SKM-1 treated with dmso at 0.1 percent for 144 hours (cell line): ENCODE measurements around the gene NFIB.

Experiments used
- DNase-seq: peaks from one replicate; lab custom pipeline; 2025; ENCODE audit not compliant: unreplicated experiment; lab: John Stamatoyannopoulos, UW

NFIB gene

DNA sequence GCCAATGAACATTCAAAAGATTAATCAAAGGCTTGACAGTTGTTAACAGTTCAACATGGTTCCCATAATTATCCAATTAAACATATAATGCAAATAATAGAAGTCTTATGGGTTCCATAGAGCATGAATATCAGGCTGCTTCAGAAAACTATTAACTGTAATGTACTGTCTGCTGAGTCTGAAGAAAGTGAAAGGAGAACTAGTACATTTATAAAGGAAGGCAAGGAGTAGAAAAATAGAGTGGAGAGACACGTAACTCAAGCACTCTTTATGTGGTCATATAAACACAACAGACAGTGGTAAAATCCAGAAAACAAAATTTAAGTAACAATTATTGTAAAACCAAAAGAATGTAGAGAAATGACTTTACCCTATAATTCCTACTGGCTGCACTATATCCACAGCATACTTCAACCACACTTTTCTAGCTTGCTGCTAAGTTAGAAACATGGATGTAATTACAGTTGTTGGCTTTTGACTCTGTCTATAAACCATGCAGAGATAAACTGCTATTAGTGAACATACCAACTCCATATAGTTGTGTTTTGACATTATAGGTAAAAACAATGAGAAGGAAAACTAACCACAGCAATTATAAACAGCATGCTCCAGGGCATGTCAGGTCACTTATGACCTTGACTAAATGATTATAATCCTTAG, 32.7 kb downstream of the NFIB start:
- no peak for DNase-seq

DNA sequence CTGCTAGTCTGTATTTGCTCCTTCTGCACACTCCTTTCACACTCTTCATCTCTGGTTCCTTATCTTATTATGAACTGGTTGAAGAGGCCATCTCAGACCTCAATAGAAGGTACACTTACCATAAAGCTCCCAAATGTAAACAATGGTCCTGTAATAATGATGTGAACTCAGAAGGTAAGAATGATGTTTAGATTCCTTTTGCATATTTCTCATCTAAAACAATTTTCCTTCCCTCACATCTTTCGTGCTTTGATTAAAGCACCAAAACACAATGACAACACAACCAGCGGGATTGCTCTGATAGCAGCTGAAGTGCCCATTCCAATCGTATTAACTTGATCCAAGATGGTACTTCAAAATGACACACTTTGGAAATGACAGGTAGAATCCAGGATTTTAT, 34.3 kb downstream of the NFIB start:
- no peak for DNase-seq

DNA sequence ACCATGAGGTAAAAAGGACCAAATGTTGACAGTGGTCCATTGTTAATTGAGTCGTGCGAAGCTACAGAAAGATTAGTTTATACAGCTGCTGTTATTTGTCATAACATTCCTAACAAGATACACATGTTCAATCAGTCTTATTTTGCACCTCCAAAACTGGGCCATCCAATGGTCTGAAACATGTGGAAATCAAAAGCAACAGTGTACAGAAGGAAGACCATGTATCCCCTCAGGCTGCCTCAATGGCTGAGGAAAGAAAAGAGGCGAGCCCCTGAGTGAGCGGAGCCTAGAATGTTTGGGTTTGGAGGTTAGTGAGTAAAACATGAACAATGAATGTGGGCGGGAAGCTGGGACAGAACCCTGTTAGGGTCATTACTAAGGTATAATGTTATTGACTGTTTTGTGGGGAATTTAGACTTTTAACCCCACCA, 35.6 kb downstream of the NFIB start:
- DNase-seq, result no peak

DNA sequence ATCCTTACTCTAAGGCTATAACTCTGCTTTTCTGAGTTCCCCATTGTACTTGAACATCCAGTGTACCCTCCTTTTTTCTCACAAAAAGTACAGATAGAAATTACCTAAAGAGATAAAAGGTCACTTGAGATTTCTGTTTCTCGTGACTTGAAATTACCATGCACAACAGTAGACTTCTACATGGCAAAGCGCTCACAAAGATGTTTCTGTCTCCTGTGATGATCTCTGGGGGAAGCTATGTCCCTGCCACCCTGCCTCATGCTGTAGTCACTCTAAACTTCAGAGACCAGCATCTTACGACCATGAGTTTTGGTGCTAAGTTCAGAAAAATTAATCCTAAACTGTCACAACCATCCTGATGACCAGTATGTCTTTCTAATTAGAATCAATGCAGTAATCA, 36.2 kb downstream of the NFIB start:
- DNase-seq, result no peak

DNA sequence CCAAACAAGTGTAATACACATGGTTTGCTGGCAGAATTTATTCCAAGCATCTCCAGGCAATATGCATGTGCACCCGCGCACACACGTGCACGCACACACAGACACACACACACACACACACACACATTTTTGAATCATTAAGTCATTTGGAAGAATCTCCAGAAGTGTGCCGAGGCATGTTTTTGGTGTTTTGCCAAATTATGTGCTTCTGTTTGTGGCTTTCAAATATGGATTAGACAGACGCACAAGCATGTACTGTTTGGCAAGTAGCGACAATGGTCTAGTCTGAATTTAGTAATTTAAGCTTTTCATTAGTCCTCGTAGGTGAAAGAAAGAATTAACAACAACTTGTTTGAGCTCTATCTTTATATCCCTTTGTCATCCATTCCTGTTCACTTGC, 36.7 kb downstream of the NFIB start:
- DNase-seq, result no peak

DNA sequence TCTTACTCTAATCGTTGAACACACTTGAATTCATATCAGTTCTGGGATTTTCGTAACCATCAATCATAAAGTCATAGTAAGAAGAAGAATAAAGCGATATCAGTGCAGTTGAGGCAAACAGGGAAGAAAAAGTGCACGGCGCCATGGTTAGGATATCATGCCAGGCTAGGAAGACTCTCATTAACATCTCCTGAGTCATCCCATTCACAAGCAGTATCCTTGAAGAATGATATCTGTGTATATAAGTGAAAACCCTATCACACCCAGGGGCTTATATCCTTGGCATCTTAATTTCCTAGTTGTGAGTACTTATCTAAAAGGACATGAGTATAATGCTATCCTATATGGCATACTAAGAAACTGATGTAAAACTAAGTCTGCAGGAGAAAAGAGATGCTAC, 38.6 kb downstream of the NFIB start:
- no peak for DNase-seq

DNA sequence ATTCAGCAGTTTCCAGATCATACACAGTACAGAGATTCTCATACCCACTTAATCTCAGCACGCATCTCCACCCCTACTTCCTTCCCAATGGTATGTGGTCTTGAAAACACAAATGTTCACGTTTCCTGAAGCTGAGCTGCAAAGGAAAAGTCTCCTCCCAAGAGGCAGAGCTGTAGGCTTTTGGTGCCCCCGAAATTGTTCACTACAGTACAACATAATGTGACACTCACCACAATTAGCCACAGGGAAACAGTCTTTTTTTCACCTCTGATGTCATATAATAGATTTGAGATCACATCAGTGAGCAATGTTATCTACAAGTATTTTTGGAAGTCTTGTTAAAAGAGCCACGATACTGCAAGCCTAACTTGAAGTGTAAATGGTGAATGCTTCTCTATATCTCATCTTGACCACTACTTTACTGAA, 40.2 kb downstream of the NFIB start:
- DNase-seq, result no peak

DNA sequence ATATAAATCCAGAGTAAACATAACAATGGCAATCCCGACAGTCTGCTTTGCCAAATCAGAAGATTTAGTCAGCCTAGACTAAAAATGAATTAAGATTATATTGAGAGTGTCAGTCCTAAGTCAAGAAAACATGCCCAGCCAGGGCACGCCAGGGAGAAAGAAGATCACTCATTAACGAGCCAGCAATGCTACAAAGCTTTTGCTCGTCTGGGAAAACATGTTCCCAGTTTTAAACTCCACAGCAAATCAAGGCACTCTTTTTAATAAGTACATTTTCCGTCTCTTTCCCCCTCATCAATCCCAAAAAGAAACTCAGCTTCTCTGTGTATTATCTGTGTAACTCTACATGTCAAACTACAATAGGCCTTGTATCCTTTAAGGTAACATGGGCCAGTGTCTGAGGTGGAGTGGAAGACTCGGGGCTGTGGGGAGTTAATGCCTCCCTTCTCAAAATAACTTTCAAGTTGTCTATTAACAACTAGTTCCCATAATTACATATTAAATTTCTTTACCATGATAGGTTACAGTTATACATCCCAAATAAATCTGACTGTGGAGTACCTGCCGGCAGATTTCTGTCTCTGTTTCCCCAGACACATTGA, 40.9 kb downstream of the NFIB start:
- no peak for DNase-seq

DNA sequence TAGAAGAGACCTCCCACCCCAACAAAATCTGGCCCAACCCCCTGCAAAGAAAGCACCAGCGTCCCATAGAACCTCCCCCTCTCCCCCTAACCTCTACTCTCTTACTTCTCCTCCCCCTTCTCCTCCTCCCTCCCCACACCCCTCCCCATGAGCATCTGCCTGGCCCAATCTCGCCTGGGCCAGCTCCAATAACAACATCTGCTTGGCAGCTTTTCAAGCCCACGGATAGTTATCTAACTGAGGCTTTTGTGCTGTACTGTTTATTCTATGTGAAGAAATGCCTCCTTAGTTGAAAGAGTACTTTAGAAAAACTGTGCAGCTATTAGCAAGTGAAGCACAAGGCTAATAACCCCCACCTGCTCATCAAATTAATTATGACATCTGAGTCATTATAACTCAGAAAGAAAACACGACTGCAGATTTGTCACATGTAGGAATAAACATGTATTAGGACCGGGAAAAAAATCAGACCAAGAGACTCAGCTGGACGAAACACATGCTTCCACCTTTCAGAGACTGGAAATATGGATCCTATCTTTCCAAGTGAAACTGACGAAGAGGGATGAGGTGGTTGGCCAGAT, 42.8 kb downstream of the NFIB start:
- DNase-seq, result no peak

DNA sequence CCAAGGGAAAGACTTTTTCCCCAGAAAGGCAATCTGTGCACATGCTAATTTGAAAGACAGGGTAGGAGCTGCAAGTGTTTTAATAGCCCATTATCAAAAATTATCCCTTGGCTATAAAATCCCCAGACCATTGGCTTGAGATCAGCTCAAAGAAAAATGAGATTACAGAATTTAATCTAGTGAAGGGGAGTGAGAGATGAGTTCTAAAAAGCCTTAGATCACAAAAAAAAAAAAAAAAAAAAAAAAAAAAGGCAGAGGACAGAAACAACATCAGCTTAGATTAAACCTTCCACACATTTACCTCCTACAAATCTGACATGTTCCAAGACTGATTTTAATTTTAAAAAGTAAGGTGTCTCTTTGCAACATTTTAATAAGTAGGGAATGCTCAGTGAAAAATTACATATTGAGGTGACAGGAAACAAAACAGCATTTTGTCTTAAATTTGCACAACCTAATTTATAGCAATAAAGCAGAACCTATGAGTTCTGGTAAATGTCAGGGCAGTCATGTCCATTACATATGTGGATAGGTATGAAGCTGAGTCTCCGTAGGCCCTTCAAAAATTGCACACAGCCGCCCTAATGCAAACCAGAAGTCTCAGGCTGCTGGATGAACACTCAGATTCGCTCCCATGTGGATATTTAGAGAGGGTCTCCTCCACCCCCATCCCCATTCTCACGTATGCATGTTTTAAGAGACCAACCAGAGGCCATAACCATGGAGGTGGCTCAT, 43.4 kb downstream of the NFIB start:
- no peak for DNase-seq

DNA sequence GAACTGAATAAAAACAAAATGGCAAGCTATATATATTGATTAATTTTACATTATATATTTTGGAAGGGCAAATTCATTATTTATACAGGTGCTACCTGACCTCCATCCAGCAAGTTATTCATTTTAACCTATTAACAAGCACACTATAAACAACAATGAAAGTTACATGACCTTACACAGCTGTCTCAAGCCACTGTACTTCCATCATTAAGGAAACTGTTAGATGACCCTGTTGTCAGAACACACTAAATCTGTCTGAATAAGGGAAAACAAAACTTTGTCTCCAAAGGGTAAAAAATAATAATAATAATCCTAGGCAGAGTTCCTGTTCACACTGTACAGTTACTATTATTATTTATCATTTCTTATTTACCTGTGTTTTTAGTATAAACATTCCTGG, 44.0 kb downstream of the NFIB start:
- DNase-seq, result no peak

DNA sequence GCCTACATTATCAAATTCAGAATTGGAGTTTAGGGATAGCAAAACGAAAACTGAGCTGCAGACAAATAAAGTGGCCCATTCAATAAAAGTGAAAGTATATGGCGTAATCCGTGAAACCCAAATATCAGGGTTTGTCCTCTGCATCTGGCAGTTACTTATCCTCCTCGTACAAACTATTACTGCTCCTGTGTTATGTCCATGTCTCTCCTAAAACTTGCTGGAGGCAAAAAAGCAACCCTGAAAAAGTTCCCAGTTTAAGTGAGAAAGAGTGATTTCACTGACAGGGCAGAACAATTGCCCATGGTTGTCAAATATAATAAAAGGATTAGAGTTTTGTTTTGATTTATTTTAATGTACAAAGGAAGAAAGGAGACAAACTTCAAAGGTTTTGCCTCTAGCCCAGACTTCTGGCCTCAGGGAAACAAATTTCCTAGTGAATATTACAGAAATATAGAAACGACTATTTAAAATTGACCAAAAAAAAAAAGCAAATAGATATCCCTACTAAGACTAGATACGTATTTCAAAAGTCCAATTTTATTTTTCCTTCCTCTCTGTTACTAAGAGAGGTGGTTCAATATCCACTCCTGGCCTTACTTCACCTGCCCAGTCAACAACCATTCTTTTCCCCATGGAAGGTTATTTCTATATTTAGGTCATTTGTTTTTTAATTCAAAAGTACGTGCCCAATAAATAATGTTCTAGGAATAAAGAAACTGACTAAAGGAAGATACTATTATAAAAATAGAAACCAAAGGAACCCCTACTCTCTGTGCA, 50.0 kb downstream of the NFIB start:
- no peak for DNase-seq

DNA sequence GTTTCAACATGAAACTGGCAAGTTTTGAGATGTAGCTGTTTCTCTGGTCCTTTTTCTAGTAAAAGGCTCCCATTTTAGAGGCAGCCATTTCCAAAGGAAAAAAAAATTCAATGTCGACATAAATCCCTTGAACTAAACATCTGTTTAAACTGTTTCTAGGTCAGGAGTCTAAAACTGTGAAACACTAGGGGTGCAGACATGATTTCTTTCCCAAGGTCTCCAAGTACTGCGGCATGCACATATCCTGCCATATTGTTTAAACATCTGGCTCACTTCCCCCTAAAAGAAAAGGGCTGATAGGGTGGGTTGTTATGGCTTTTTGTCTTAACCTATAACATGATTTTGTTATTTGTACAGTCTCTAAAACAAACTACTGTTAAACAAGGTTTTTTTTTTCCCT, 51.1 kb downstream of the NFIB start:
- no peak for DNase-seq

DNA sequence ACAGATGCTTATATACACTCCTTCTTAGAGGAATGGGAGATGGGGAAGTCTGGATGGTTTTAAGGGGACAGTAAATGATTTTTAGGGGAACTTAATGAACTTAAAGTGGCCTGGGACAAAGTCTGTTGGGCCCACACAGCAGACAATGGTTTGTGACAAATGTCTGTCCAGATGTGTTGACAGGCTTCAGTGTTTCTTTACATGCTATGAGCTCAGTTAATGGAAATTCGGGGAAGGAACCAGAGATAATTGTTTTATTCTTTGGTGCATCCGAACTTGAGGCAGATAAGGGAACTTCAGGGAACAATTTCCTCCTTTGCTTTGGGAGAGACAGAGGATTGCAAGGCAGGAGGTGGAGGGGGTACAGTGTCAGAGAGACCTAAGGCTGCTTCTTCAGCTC, 52.3 kb downstream of the NFIB start:
- no peak for DNase-seq

DNA sequence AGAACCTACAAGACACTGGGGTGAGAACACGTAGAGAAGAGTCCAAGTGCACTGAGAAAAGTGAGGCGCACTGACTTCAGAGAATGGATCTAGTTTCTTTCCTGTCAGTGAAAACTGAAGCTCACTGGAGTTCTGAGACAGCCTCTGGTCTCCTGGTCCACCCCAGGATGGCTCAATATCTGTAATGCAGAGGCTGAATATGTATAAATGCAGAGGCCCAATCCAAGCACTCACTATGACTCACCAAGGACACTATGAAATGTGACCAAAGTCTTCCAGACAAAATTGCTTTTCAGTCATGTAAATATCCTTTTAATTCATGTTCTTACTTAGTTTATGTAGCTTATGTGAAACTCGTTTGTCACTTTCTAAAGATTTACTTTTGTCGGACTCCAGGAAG, 53.8 kb downstream of the NFIB start:
- DNase-seq, result no peak

DNA sequence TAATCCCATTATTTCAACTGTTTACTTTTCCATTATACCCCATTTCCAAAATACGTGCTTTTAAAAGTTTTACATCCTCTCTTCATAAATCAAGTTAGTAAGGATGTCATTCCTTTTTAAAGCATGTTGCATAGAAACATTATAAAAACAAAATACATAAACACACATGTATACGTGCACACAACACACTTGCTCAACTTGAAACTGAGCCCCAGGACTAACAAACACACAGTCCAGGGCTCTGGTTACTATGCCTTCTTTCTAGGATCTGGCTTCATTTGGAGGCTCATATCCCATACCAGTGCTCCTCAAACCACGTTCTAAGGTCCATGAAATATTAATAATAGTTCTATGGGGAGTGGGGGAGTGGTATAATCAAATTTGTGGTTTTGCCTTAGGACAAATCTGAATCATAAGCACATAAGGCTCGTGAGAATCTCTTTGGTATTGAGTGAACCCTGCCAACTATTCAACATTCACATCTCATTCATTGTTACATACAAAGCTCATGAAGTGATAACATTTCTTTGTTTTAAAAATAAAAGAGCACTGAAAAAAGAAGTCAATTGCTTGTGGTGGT, 55.2 kb downstream of the NFIB start:
- no peak for DNase-seq

DNA sequence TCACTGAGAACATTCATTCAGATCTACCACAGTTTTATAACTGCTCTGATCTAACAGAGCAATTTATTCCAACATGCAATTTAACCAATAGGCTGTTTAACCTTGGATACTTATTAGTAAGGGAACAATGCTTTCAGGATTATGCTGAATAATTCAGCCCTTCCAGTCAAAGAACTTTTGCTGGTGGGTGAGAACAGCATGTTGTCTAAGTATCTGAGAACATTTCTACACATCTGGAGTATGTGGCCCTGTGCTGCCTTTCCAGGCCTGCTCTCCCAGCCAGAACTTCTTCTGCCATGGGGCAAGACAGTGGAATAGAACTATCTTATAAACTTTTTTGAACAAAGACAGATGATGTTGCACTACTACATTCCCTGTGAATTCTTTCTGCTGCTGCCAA, 55.8 kb downstream of the NFIB start:
- DNase-seq, result no peak

DNA sequence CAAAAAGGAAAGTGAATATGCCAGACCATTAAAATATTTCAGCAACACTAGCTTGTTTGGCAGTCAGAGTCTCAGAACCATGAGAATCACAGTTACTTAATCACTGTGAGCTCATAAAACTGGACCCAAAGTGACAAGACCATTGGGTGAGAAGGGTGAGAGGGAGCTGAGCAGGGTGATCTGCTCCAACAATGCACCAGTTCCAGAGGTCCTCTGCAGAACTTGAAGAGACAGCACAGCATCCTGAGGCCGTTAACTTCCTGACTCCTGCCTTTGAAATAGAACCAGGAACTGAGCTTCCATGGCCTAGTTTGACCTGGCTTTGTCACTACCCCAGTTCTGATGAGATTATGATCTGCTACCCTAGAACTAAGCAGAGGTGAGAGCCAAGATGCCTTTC, 57.4 kb downstream of the NFIB start:
- no peak for DNase-seq

DNA sequence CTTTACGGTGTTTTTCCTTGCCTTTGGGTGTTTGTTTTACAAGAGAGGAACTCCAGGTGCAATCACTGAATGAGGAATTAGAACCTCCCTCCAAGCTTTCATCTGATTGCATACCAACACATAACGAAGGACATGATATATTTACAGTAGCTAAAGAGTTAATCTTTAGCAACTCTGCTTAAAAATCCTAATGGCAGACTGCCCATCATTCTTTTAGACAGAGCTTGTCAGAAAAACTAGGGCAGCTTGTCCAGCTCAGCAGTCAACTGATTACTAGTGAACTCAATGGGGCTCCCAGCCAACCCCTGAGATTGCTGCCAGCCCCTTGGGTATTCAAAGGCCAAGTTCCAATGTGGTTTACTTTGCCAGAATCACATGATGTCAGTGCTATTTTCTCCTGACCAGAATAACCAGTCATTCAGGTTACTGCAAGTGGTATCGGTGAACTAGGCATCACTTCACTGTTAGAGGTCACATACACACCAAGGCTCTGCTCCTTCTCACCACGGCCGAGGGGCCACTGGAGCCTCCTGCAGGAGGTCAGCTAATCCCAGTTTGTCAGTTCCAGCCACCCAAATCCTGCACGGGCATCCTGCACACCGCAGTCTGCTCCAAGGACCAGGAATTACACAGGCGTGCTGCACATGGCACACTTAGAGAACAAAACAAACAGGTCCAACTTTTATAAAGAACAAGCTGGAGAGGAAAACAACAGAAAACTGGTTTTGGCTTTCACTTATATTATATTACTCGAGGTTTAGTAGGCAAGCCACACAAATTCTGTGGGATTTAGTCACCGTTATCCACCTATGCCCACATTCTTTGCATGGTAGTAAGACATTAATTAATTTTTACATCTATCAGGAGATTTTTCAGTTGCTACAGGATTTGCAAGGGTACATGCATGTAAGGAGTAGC, 62.5 kb downstream of the NFIB start:
- DNase-seq, result no peak

DNA sequence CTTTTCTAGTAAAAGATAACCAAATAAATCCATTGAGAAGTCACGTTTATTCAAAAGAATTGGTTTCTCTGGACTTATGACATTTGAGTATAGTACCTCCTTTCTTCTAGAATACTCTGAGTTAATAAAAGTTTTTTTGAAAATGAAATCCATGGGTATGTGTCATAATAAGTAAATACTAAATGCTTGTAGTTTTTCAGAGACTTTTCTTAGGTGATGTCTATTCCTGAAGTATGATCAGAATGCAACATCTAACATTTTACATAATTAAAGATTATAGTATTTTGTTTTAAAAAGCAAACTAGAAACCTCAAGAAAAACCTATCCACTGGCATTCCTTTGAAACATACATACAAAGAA, 63.2 kb downstream of the NFIB start:
- DNase-seq, result no peak
